Activated T-cell treated with anti-CD3 and anti-CD28 coated beads, Interleukin-2, amount 50 U/mL, for 4 hours (primary cell): ENCODE data around the gene ERVFRD-1. TPM values are rescaled to one million over a fixed set of nuclear protein-coding genes. Genes with fewer than 3 reads are reported as not detected.

Experiments used
- ATAC-seq, 2 donors: fragments of 200-7000 bp; cut with Tn5 transposase; one replicate each; pipeline ENCODE4 v1.10.0; 2021
- DNase-seq: peaks from one replicate; pipeline ENCODE4 v3.0.0-alpha.2; 2020
- H3K27me3 Mint-ChIP-seq: one replicate; pipeline ENCODE4 v1.8.0; 2021; ENCODE audit warnings: low read depth, mixed read lengths
- H3K36me3 Mint-ChIP-seq: one replicate; pipeline ENCODE4 v1.8.0; 2022; ENCODE audit warnings: mixed read lengths; ENCODE audit not compliant: insufficient read depth
- H3K4me1 Mint-ChIP-seq: one replicate; pipeline ENCODE4 v1.8.0; 2021; ENCODE audit warnings: low read depth, mixed read lengths
- H3K4me3 Mint-ChIP-seq: one replicate; pipeline ENCODE4 v1.8.0; 2021; ENCODE audit warnings: mild to moderate bottlenecking, moderate library complexity, mixed read lengths
- H3K9me3 Mint-ChIP-seq: one replicate; pipeline ENCODE4 v1.8.0; 2021; ENCODE audit warnings: mixed read lengths
- total RNA-seq, 3 donors: library from RNA; stranded (reverse); gene quantifications; one replicate each; pipeline ENCODE4 v1.2.1, GENCODE V29; 2021

ERVFRD-1 gene
- total RNA-seq = not detected

- Mint-ChIP-seq H3K4me3 (peak within 1 kb of the TSS; percentile 63), H3K4me1 (peaks cover 27% of the 10 kb centered on the region), H3K9me3 (no peaks in the 10 kb centered on the region), H3K27me3 (no peaks in the 10 kb centered on the region), H3K36me3 (no peaks in the 10 kb centered on the region)
- ATAC-seq (peak; percentile 47 to 75), DNase-seq (no peak)
Observed at GRCh38 chr6:11110921-11111768, at the start of gene ERVFRD-1. Gene ERVFRD-1 (minus strand): TSS chr6:11111725. CDS start chr6:11105310, 6,415 bp downstream.

- Mint-ChIP-seq H3K27me3 (no peaks in the 10 kb centered on the region), H3K4me3 (no peak overlapping the region), H3K9me3 (peaks cover 5% of the 10 kb centered on the region), H3K36me3 (no peaks in the 10 kb centered on the region), H3K4me1 (peaks cover 7% of the 10 kb centered on the region)
- ATAC-seq = no peak
- no peak for DNase-seq
Observed at GRCh38 chr6:11160199-11160598, 48.7 kb upstream of the ERVFRD-1 start.

- peaks cover 2% of the 10 kb centered on the region for H3K36me3 Mint-ChIP-seq
- no peak for ATAC-seq
- H3K9me3 Mint-ChIP-seq = peaks cover 5% of the 10 kb centered on the region
- H3K27me3 Mint-ChIP-seq = peaks cover 8% of the 10 kb centered on the region
- DNase-seq = no peak
- H3K4me1 Mint-ChIP-seq = peaks cover 7% of the 10 kb centered on the region
- no peak overlapping the region for H3K4me3 Mint-ChIP-seq
Observed at GRCh38 chr6:11155589-11155988, 44.1 kb upstream of the ERVFRD-1 start.

- no peak for DNase-seq
- Mint-ChIP-seq H3K9me3 (peaks cover 5% of the 10 kb centered on the region), H3K4me1 (peaks cover 7% of the 10 kb centered on the region), H3K36me3 (peaks cover 2% of the 10 kb centered on the region), H3K4me3 (peak overlapping the region; percentile 73), H3K27me3 (peaks cover 8% of the 10 kb centered on the region)
- ATAC-seq = no peak
Observed at GRCh38 chr6:11153447-11153846, 41.9 kb upstream of the ERVFRD-1 start.

- no peak overlapping the region for H3K4me3 Mint-ChIP-seq
Observed at GRCh38 chr6:11152581-11152980, 41.1 kb upstream of the ERVFRD-1 start.

GRCh38 chr6:11151488-11151887, 40.0 kb upstream of the ERVFRD-1 start:
- Mint-ChIP-seq H3K36me3 (peaks cover 2% of the 10 kb centered on the region), H3K4me3 (no peak overlapping the region), H3K9me3 (peaks cover 3% of the 10 kb centered on the region), H3K27me3 (peaks cover 8% of the 10 kb centered on the region), H3K4me1 (peaks cover 7% of the 10 kb centered on the region)
- DNase-seq (no peak), ATAC-seq (no peak)

More at GRCh38 chr6:11152581-11152980, 41.1 kb upstream of the ERVFRD-1 start:
- peaks cover 5% of the 10 kb centered on the region for H3K9me3 Mint-ChIP-seq
- no peak for DNase-seq
- H3K27me3 Mint-ChIP-seq = peaks cover 8% of the 10 kb centered on the region
- peaks cover 7% of the 10 kb centered on the region for H3K4me1 Mint-ChIP-seq
- peaks cover 2% of the 10 kb centered on the region for H3K36me3 Mint-ChIP-seq
- ATAC-seq = no peak

- DNase-seq = no peak
- H3K4me1 Mint-ChIP-seq = peaks cover 7% of the 10 kb centered on the region
- peaks cover 2% of the 10 kb centered on the region for H3K36me3 Mint-ChIP-seq
- H3K27me3 Mint-ChIP-seq = peaks cover 4% of the 10 kb centered on the region
- no peak for ATAC-seq
- no peaks in the 10 kb centered on the region for H3K9me3 Mint-ChIP-seq
- H3K4me3 Mint-ChIP-seq = no peak overlapping the region
Observed at GRCh38 chr6:11149551-11149950, 38.0 kb upstream of the ERVFRD-1 start.

GRCh38 chr6:11146117-11146826, 34.7 kb upstream of the ERVFRD-1 start:
- H3K36me3 Mint-ChIP-seq = no peaks in the 10 kb centered on the region
- no peak for DNase-seq
- no peaks in the 10 kb centered on the region for H3K27me3 Mint-ChIP-seq
- peaks cover 2% of the 10 kb centered on the region for H3K4me1 Mint-ChIP-seq
- H3K9me3 Mint-ChIP-seq = no peaks in the 10 kb centered on the region
- ATAC-seq = no peak
- no peak overlapping the region for H3K4me3 Mint-ChIP-seq

- no peaks in the 10 kb centered on the region for H3K36me3 Mint-ChIP-seq
- ATAC-seq = peak; percentile 88 to 95
- H3K4me1 Mint-ChIP-seq = peaks cover 5% of the 10 kb centered on the region
- peak; percentile 70 for DNase-seq
- H3K27me3 Mint-ChIP-seq = no peaks in the 10 kb centered on the region
- H3K4me3 Mint-ChIP-seq = no peak overlapping the region
- H3K9me3 Mint-ChIP-seq = no peaks in the 10 kb centered on the region
Observed at GRCh38 chr6:11144393-11144851, 32.9 kb upstream of the ERVFRD-1 start.

- H3K36me3 Mint-ChIP-seq = no peaks in the 10 kb centered on the region
- no peaks in the 10 kb centered on the region for H3K27me3 Mint-ChIP-seq
- H3K9me3 Mint-ChIP-seq = no peaks in the 10 kb centered on the region
- ATAC-seq (no peak), DNase-seq (no peak)
- H3K4me3 Mint-ChIP-seq = no peak overlapping the region
- H3K4me1 Mint-ChIP-seq = peaks cover 12% of the 10 kb centered on the region
Observed at GRCh38 chr6:11143394-11144371, 32.2 kb upstream of the ERVFRD-1 start.

- Mint-ChIP-seq H3K27me3 (no peaks in the 10 kb centered on the region), H3K9me3 (no peaks in the 10 kb centered on the region), H3K4me3 (no peak overlapping the region), H3K36me3 (no peaks in the 10 kb centered on the region), H3K4me1 (peaks cover 14% of the 10 kb centered on the region)
- DNase-seq (no peak), ATAC-seq (no peak)
Observed at GRCh38 chr6:11142296-11143027, 30.9 kb upstream of the ERVFRD-1 start.

- H3K4me1 Mint-ChIP-seq = peaks cover 14% of the 10 kb centered on the region
- H3K27me3 Mint-ChIP-seq = no peaks in the 10 kb centered on the region
- no peaks in the 10 kb centered on the region for H3K36me3 Mint-ChIP-seq
- H3K4me3 Mint-ChIP-seq = no peak overlapping the region
- H3K9me3 Mint-ChIP-seq = no peaks in the 10 kb centered on the region
- no peak for ATAC-seq
- no peak for DNase-seq
Observed at GRCh38 chr6:11141295-11141694, 29.8 kb upstream of the ERVFRD-1 start.

- ATAC-seq = no peak
- no peak overlapping the region for H3K4me3 Mint-ChIP-seq
- no peak for DNase-seq
- no peaks in the 10 kb centered on the region for H3K9me3 Mint-ChIP-seq
- peaks cover 14% of the 10 kb centered on the region for H3K4me1 Mint-ChIP-seq
- H3K36me3 Mint-ChIP-seq = peaks cover 5% of the 10 kb centered on the region
- H3K27me3 Mint-ChIP-seq = no peaks in the 10 kb centered on the region
Observed at GRCh38 chr6:11140056-11140455, 28.5 kb upstream of the ERVFRD-1 start.
